AG10803 (cell line): ENCODE measurements around the gene KIAA1755.

ENCODE experiments used
- DNase-seq: peaks from one replicate; pipeline ENCODE4 v3.0.0; 2010; ENCODE audit warnings: low read depth
- H3K4me3 ChIP-seq: 2 replicates; pipeline ENCODE4 v1.5.1; 2011; ENCODE audit warnings: mild to moderate bottlenecking, low read length, control low read depth
- CTCF ChIP-seq: conservative IDR thresholded peaks from 2 replicates; pipeline ENCODE4 v1.5.1; 2011; ENCODE audit warnings: mild to moderate bottlenecking, low read length, control low read depth, inconsistent platforms

KIAA1755 gene

GRCh38 chr20:38167851-38168760 is 92.4 kb downstream of the KIAA1755 start:
- DNase-seq, result peak; percentile 98
- no peak for TF ChIP-seq CTCF
- no peak overlapping the region for H3K4me3 ChIP-seq

- TF ChIP-seq CTCF, result no peak
- no peak overlapping the region for H3K4me3 ChIP-seq
- no peak for DNase-seq
These were observed 93.1 kb downstream of the KIAA1755 start for GRCh38 chr20:38167328-38167850.

GRCh38 chr20:38166703-38167233 is 93.8 kb downstream of the KIAA1755 start:
- TF ChIP-seq CTCF, result no peak
- DNase-seq, result no peak
- H3K4me3 ChIP-seq, result no peak overlapping the region

- H3K4me3 ChIP-seq, result no peak overlapping the region
- DNase-seq, result peak; percentile 56
- TF ChIP-seq CTCF, result no peak
These were observed 94.4 kb downstream of the KIAA1755 start for GRCh38 chr20:38165966-38166702.

DNA sequence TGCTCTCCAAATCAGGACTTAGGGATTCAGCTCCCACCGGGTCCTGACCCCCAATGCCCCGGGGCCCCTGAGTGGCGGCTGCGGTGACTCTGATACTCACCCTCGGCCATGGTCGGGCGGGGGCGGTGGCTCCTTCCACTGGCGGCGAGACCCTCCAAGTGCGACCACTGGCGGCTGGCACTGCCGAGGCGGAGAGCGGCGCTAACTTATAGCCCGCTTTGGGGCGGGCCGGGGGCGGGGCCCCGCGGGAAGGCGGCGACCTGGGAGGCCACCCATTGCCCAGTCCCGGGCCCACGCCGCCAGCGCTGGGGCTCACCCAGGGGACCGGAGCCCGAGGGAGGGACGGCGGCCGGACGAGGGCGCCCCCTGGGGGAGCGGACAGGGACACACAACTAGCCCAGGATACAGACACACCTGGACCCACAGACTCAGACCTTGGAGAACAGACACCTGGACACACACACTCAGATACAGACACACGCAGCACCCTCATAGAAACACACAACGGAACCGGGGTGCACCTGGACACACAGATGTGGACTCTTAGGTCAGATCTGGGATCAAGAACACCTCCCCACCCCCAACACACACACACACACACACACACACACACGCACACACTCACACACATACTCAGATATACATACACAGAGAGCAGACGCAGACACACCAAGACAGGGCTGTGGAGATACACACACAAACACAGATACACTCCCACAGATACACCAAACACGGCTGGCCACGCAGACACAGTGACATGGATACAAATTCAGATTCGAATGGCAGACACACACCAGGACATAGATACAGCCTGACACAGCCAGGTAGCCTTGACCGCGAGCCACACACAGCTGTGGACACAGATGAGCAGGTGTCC is 95.2 kb downstream of the KIAA1755 start, which contains the start of gene TGM2:
TGM2 (minus strand) TSS at position 182 of the 877 bp plus-strand sequence; CDS start at position 110, 72 bp downstream.
- peak within 1 kb of the TSS; percentile 52 for H3K4me3 ChIP-seq
- TF ChIP-seq CTCF, result peak; percentile 69
- DNase-seq, result peak; percentile 56

- peak overlapping the region; percentile 52 for H3K4me3 ChIP-seq
- DNase-seq, result no peak
- TF ChIP-seq CTCF, result no peak
These were observed 95.9 kb downstream of the KIAA1755 start for GRCh38 chr20:38164624-38165088.
